H1 (cell line): ENCODE measurements around the gene DOCK9. TPM values are rescaled to one million over a fixed set of nuclear protein-coding genes. Genes with fewer than 3 reads are reported as not detected.

Experiments used
- CTCF ChIA-PET: fragments of 300-600 bp; sonication (Branson Sonifier 250); formaldehyde crosslinking; loops from one replicate; lab custom pipeline; 2021; ENCODE audit not compliant: partially characterized antibody; lab: Charles Lee
- POLR2A ChIA-PET: fragments of 300-600 bp; sonication (Branson Sonifier 250); formaldehyde crosslinking; loops from one replicate; lab custom pipeline; 2021; ENCODE audit warnings: inconsistent platforms; ENCODE audit not compliant: partially characterized antibody; lab: Charles Lee
- DNase-seq, 2 experiments: peaks; one replicate each; pipeline versions ENCODE4 v3.0.0 to v3.0.0-alpha.2; 2010 to 2022; ENCODE audit warnings: low spot score in 2 of 2, low read depth in 1 of 2, mixed read lengths in 1 of 2
- FAIRE-seq: peaks from 2 replicates; lab custom pipeline; 2011; peaks lifted over from hg19 to GRCh38; lab: Jason Lieb, UNC
- H2AFZ ChIP-seq: 2 replicates; pipeline ENCODE4 v1.8.1; 2012; ENCODE audit warnings: low read length, inconsistent platforms
- H2AK5ac ChIP-seq: 2 replicates; pipeline ENCODE4 v1.6.1; 2013; ENCODE audit warnings: low read depth, low read length
- H2BK120ac ChIP-seq: replicated peaks from 2 replicates; pipeline ENCODE3; 2013; ENCODE audit warnings: low read depth, low read length, inconsistent platforms
- H2BK12ac ChIP-seq: 2 replicates; pipeline ENCODE4 v1.6.1; 2013; ENCODE audit warnings: low read depth, low read length
- H2BK15ac ChIP-seq: 2 replicates; pipeline ENCODE4 v1.6.1; 2013; ENCODE audit warnings: low read length
- H2BK20ac ChIP-seq: 2 replicates; pipeline ENCODE4 v1.6.1; 2013; ENCODE audit warnings: low read length
- H2BK5ac ChIP-seq: 2 replicates; pipeline ENCODE4 v1.6.1; 2013; ENCODE audit warnings: low read depth, low read length
- H3K14ac ChIP-seq: 2 replicates; pipeline ENCODE4 v1.6.1; 2013; ENCODE audit warnings: inconsistent platforms; ENCODE audit not compliant: insufficient read length
- H3K18ac ChIP-seq: 2 replicates; pipeline ENCODE4 v1.6.1; 2013; ENCODE audit warnings: low read length; ENCODE audit errors: extremely low read depth
- H3K23ac ChIP-seq: 2 replicates; pipeline ENCODE4 v1.6.1; 2013; ENCODE audit warnings: inconsistent platforms; ENCODE audit not compliant: insufficient read length
- H3K23me2 ChIP-seq: 2 replicates; pipeline ENCODE4 v1.6.1; 2013; ENCODE audit warnings: low read depth, low read length
- H3K27ac ChIP-seq: 2 replicates; pipeline ENCODE4 v1.6.1; 2011; ENCODE audit warnings: low read depth, low read length, inconsistent platforms
- H3K27me3 ChIP-seq, 4 experiments: replicated peaks in 1 of 4; 1 replicate in 1 of 4; 2 replicates in 3 of 4; pipeline versions ENCODE4 v1.6.1 to v1.8.1; 2011 to 2013; ENCODE audit warnings: low read length in 3 of 4, mild to moderate bottlenecking in 3 of 4, inconsistent platforms in 2 of 4, mixed read lengths in 2 of 4, moderate library complexity in 1 of 4; ENCODE audit not compliant: control insufficient read depth in 3 of 4, insufficient read depth in 3 of 4; ENCODE audit errors: extremely low read depth in 1 of 4
- H3K36me3 ChIP-seq, 4 experiments: 2 replicates each; pipeline versions ENCODE4 v1.6.1 to v1.8.1; 2011 to 2013; ENCODE audit warnings: mild to moderate bottlenecking in 4 of 4, low read length in 3 of 4, moderate library complexity in 2 of 4, control low read depth in 1 of 4, inconsistent platforms in 1 of 4; ENCODE audit not compliant: insufficient read depth in 4 of 4, control insufficient read depth in 2 of 4
- H3K4ac ChIP-seq: replicated peaks from 2 replicates; pipeline ENCODE3; 2013; ENCODE audit warnings: low read length, low read depth, mixed read lengths, inconsistent platforms; ENCODE audit not compliant: insufficient read length
- H3K4me1 ChIP-seq, 4 experiments: replicated peaks in 1 of 4; 1 replicate in 1 of 4; 2 replicates in 3 of 4; pipeline versions ENCODE4 v1.6.1 to v1.8.1; 2011 to 2013; ENCODE audit warnings: low read length in 3 of 4, inconsistent platforms in 2 of 4, mixed read lengths in 1 of 4; ENCODE audit not compliant: insufficient read depth in 4 of 4, control insufficient read depth in 3 of 4
- H3K4me2 ChIP-seq, 2 experiments: 2 replicates each; pipeline versions ENCODE4 v1.6.1 to v1.8.1; 2011 to 2013; ENCODE audit warnings: low read depth in 2 of 2, low read length in 2 of 2, control low read depth in 1 of 2, inconsistent platforms in 1 of 2, mild to moderate bottlenecking in 1 of 2; ENCODE audit not compliant: insufficient read depth in 1 of 2
- H3K4me3 ChIP-seq, 4 experiments: fragments of 200-600, 300-600 bp in 1 of 4; sonication (generic), shearing (Covaris generic), sonication (Bioruptor Twin) in 1 of 4; 2 replicates each; pipeline versions ENCODE4 v1.5.1 to v1.8.1; 2011 to 2016; ENCODE audit warnings: low read length in 4 of 4, low read depth in 3 of 4, control low read depth in 2 of 4, inconsistent platforms in 2 of 4, mild to moderate bottlenecking in 2 of 4, mixed read lengths in 1 of 4, moderate library complexity in 1 of 4; ENCODE audit not compliant: insufficient read depth in 2 of 4; ENCODE audit errors: extremely low read depth in 1 of 4
- H3K56ac ChIP-seq: replicated peaks from 2 replicates; pipeline ENCODE3; 2013; ENCODE audit warnings: low read depth, mild to moderate bottlenecking, mixed read lengths, low read length, inconsistent platforms; ENCODE audit not compliant: insufficient read length
- H3K79me1 ChIP-seq: 2 replicates; pipeline ENCODE4 v1.6.1; 2013; ENCODE audit warnings: low read depth, low read length, control low read depth
- H3K79me2 ChIP-seq, 2 experiments: 2 replicates each; pipeline versions ENCODE4 v1.6.1 to v1.8.1; 2012 to 2013; ENCODE audit warnings: low read length in 2 of 2, mild to moderate bottlenecking in 2 of 2, inconsistent platforms in 1 of 2; ENCODE audit not compliant: insufficient read depth in 2 of 2, control insufficient read depth in 1 of 2
- H3K9ac ChIP-seq, 4 experiments: replicated peaks in 1 of 4; 1 replicate in 1 of 4; 2 replicates in 3 of 4; pipeline versions ENCODE4 v1.6.1 to v1.8.1; 2011 to 2013; ENCODE audit warnings: low read depth in 3 of 4, low read length in 3 of 4, control low read depth in 2 of 4, mild to moderate bottlenecking in 2 of 4, moderate library complexity in 2 of 4, inconsistent platforms in 1 of 4; ENCODE audit errors: extremely low read depth in 1 of 4
- H3K9me3 ChIP-seq, 2 experiments: 2 replicates each; pipeline versions ENCODE4 v1.6.1 to v1.8.1; 2012 to 2013; ENCODE audit warnings: mild to moderate bottlenecking in 2 of 2, moderate library complexity in 2 of 2, control low read depth in 1 of 2, inconsistent platforms in 1 of 2, low read depth in 1 of 2, low read length in 1 of 2, mixed read lengths in 1 of 2; ENCODE audit not compliant: insufficient read depth in 2 of 2
- H4K20me1 ChIP-seq, 2 experiments: replicated peaks in 1 of 2; 2 replicates each; pipeline versions ENCODE3 to v1.8.1; 2011 to 2013; ENCODE audit warnings: inconsistent platforms in 2 of 2, low read length in 2 of 2, mild to moderate bottlenecking in 1 of 2; ENCODE audit not compliant: insufficient read depth in 2 of 2, control insufficient read depth in 1 of 2
- H4K5ac ChIP-seq: 2 replicates; pipeline ENCODE4 v1.6.1; 2013; ENCODE audit warnings: low read length, low read depth, mixed read lengths, inconsistent platforms; ENCODE audit not compliant: insufficient read length
- H4K8ac ChIP-seq: 2 replicates; pipeline ENCODE4 v1.8.0; 2013; ENCODE audit warnings: mild to moderate bottlenecking, moderate library complexity, low read length, inconsistent platforms; ENCODE audit not compliant: insufficient read depth; ENCODE audit errors: extremely low read depth
- H4K91ac ChIP-seq: replicated peaks from 2 replicates; pipeline ENCODE3; 2013; ENCODE audit warnings: low read length, mixed read lengths, inconsistent platforms; ENCODE audit not compliant: insufficient read length
- CTCF ChIP-seq, 3 experiments: IDR thresholded peaks; 1 replicate in 2 of 3; 2 replicates in 1 of 3; pipeline versions ENCODE4 v1.5.1 to v1.6.1; 2011; ENCODE audit warnings: low read length in 3 of 3, mild to moderate bottlenecking in 3 of 3, inconsistent platforms in 2 of 3, low read depth in 1 of 3, moderate library complexity in 1 of 3; ENCODE audit not compliant: insufficient read depth in 1 of 3; ENCODE audit errors: control extremely low read depth in 1 of 3
- RAD21 ChIP-seq, 2 experiments: IDR thresholded peaks in 1 of 2; conservative IDR thresholded peaks in 1 of 2; 2 replicates each; pipeline ENCODE4 v1.6.1; 2011; ENCODE audit warnings: low read depth in 2 of 2, low read length in 2 of 2, improper control_type of control experiment in 1 of 2, inconsistent platforms in 1 of 2, mild to moderate bottlenecking in 1 of 2, moderate library complexity in 1 of 2
- WGBS, 2 experiments: shearing (Covaris generic) in 1 of 2; methylation state at CpG; one replicate each; pipeline versions ENCODE4 v1.1.6 to v1.1.7; 2013 to 2015; ENCODE audit warnings: low lambda C conversion rate in 2 of 2, mixed read lengths in 2 of 2, inconsistent platforms in 1 of 2, low coverage in 1 of 2, missing lambda C conversion rate in 1 of 2; ENCODE audit not compliant: insufficient replicate concordance in 2 of 2, insufficient coverage in 1 of 2, insufficient read length in 1 of 2; ENCODE audit errors: extremely low coverage in 1 of 2, missing lambda C conversion rate in 1 of 2; 5-methylcytosine and 5-hydroxymethylcytosine counted together
- polyA plus RNA-seq, 7 experiments: library from polyadenylated mRNA; depleted of rRNA in 3 of 7; stranded (reverse) in 5 of 7; unstranded in 2 of 7; fragments of >200 nt in 5 of 7; fragments of 200-250 nt in 2 of 7; gene quantifications; 1 replicate in 5 of 7; 2 replicates in 1 of 7; 4 replicates in 1 of 7; pipeline versions ENCODE4 v1.2.1 to v1.2.3, GENCODE V29; 2011 to 2013; ENCODE audit warnings: missing spikeins in 2 of 7, mixed read lengths in 2 of 7
- total RNA-seq: library from RNA; stranded (reverse); fragmentation: NEBNext Ultra II Directional; extraction: Animal tissue kit (Norgen Biotek cat#: 25700); gene quantifications from 2 replicates; pipeline ENCODE4 v1.2.1, GENCODE V29; 2021

The DOCK9 gene
- total and polyA plus RNA-seq, 2 of the 8 experiments (the other 6 are each of a cell fraction or from before 2014, with no cell fraction given): 21.6 to 31.5 TPM

GRCh38 chr13:98842858-98843481 lies 134.9 kb downstream of the DOCK9 start:
- CTCF ChIA-PET: interaction anchor here (0.5 to 2.9 kb wide), 42 partner anchors 8 to 397 kb away, joined by 3 to 11 read pairs (median 4); no protein-coding TSS in a partner anchor
- Histone ChIP-seq H3K4ac (no peak overlapping the region), H3K14ac (no peak overlapping the region), H2AFZ (no peak overlapping the region), H3K9me3 (no peaks in the 10 kb centered on the region), H2BK12ac (no peak overlapping the region), H4K91ac (no peak overlapping the region), H3K18ac (no peak overlapping the region), H2BK5ac (no peak overlapping the region), H3K4me3 (no peak overlapping the region), H4K20me1 (no peaks in the 10 kb centered on the region), H3K9ac (no peak overlapping the region), H3K27ac (no peak overlapping the region), H3K23me2 (no peaks in the 10 kb centered on the region), H2AK5ac (no peak overlapping the region), H3K4me1 (peaks cover 0 to 2% (median under 1%) of the 10 kb centered on the region in 4 experiments; a peak in 3 of 7 replicates), H2BK15ac (no peak overlapping the region), H3K79me1 (no peaks in the 10 kb centered on the region), H3K4me2 (no peak overlapping the region), H3K23ac (no peak overlapping the region), H4K8ac (no peak overlapping the region), H2BK20ac (no peak overlapping the region), H3K36me3 (no peaks in the 10 kb centered on the region), H3K27me3 (no peaks in the 10 kb centered on the region), H4K5ac (no peak overlapping the region), H3K56ac (no peak overlapping the region), H2BK120ac (no peak overlapping the region), H3K79me2 (no peaks in the 10 kb centered on the region)
- POLR2A ChIA-PET: interaction anchor here (0.9 kb wide), 1 partner anchor 364 kb away, joined by 3 read pairs; no protein-coding TSS in a partner anchor
- 39% methylated on average over 5 of the region's 5 CpGs; no CpG with 5 or more reads in 1 of the 2 experiments for WGBS, 2 experiments
- FAIRE-seq (peak; percentile 95), DNase-seq (peak in 1 of 2 experiments; percentile 87)
- TF ChIP-seq CTCF (IDR thresholded peaks at IDR 0.05; ENCODE audit: control extremely low read depth in 1 of 3, insufficient read depth in 1 of 3, low read depth in 1 of 3, low read length in 3 of 3) (peak; percentile 73 to 89 (median 81)), RAD21 (IDR thresholded peaks at IDR 0.05 in 1 of 2, conservative IDR thresholded peaks at IDR 0.05 in 1 of 2; ENCODE audit: low read depth in 2 of 2, low read length in 2 of 2) (peak; percentile 91 to 93)
